ENCODE data around the gene RAB40C. TPM values are rescaled to one million over a fixed set of nuclear protein-coding genes. Genes with fewer than 3 reads are reported as not detected.

Gene RAB40C
- total and polyA plus RNA-seq, 2 donors from 2014 or later: 18.1 to 24.0 TPM

- Histone ChIP-seq H3K4me1 (ENCODE audit: control insufficient read depth in 2 of 3, insufficient read depth in 2 of 3, low read depth in 1 of 3, low read length in 3 of 3) (peaks cover 0 to 42% (median 12%) of the 10 kb centered on the region in 3 donors), H3K9me3 (ENCODE audit: control insufficient read depth in 2 of 3, insufficient read depth in 1 of 3, low read length in 3 of 3) (no peaks in the 10 kb centered on the region), H3K36me3 (ENCODE audit: control insufficient read depth in 2 of 3, insufficient read depth in 3 of 3, low read length in 3 of 3) (no peaks in the 10 kb centered on the region), H3K9ac (ENCODE audit: low read length in 3 of 3) (peak overlapping the region in 1 of 3 donors; percentile 58), H3K4me3 (ENCODE audit: low read length in 3 of 3) (peak overlapping the region in 1 of 3 donors; percentile 39), H3K27me3 (ENCODE audit: control insufficient read depth, insufficient read depth, low read length) (no peaks in the 10 kb centered on the region), H3K27ac (ENCODE audit: low read depth in 2 of 2, low read length in 2 of 2) (peak overlapping the region; percentile 67 to 78)
- intact Hi-C loops (cut with DNase I): no loop called here
- DNase-seq (no peak), FAIRE-seq (no peak)
- no peak for TF ChIP-seq CTCF (IDR thresholded peaks at IDR 0.05; ENCODE audit: borderline replicate concordance, extremely low read depth, insufficient read depth)
Observed at GRCh38 chr16:645852-646678, 56.2 kb downstream of the RAB40C start.

GRCh38 chr16:646679-647172, 56.9 kb downstream of the RAB40C start:
- peak overlapping the region in 1 of 3 donors; percentile 58 for H3K9ac ChIP-seq (ENCODE audit: low read length in 3 of 3)
- peak overlapping the region in 1 of 3 donors; percentile 35 for H3K4me3 ChIP-seq (ENCODE audit: low read length in 3 of 3)
- H3K27ac ChIP-seq (ENCODE audit: low read depth in 2 of 2, low read length in 2 of 2): peak overlapping the region; percentile 65 to 78
- no peak for TF ChIP-seq CTCF (IDR thresholded peaks at IDR 0.05; ENCODE audit: borderline replicate concordance, extremely low read depth, insufficient read depth)
- peaks cover 0 to 40% (median 12%) of the 10 kb centered on the region in 3 donors for H3K4me1 ChIP-seq (ENCODE audit: control insufficient read depth in 2 of 3, insufficient read depth in 2 of 3, low read depth in 1 of 3, low read length in 3 of 3)
- no peaks in the 10 kb centered on the region for H3K27me3 ChIP-seq (ENCODE audit: control insufficient read depth, insufficient read depth, low read length)
- H3K9me3 ChIP-seq (ENCODE audit: control insufficient read depth in 2 of 3, insufficient read depth in 1 of 3, low read length in 3 of 3): no peaks in the 10 kb centered on the region
- intact Hi-C loops (cut with DNase I): no loop called here
- no peak for FAIRE-seq
- no peak for DNase-seq
- no peaks in the 10 kb centered on the region for H3K36me3 ChIP-seq (ENCODE audit: control insufficient read depth in 2 of 3, insufficient read depth in 3 of 3, low read length in 3 of 3)

- Histone ChIP-seq H3K36me3 (ENCODE audit: control insufficient read depth in 2 of 3, insufficient read depth in 3 of 3, low read length in 3 of 3) (no peaks in the 10 kb centered on the region), H3K27ac (ENCODE audit: low read depth in 2 of 2, low read length in 2 of 2) (peak overlapping the region; percentile 65 to 78), H3K27me3 (ENCODE audit: control insufficient read depth, insufficient read depth, low read length) (no peaks in the 10 kb centered on the region), H3K4me1 (ENCODE audit: control insufficient read depth in 2 of 3, insufficient read depth in 2 of 3, low read depth in 1 of 3, low read length in 3 of 3) (peaks cover 0 to 40% (median 12%) of the 10 kb centered on the region in 3 donors), H3K4me3 (ENCODE audit: low read length in 3 of 3) (peak overlapping the region in 1 of 3 donors; percentile 35), H3K9me3 (ENCODE audit: control insufficient read depth in 2 of 3, insufficient read depth in 1 of 3, low read length in 3 of 3) (no peaks in the 10 kb centered on the region), H3K9ac (ENCODE audit: low read length in 3 of 3) (peak overlapping the region in 1 of 3 donors; percentile 58)
- FAIRE-seq (no peak), DNase-seq (no peak)
- TF ChIP-seq CTCF (IDR thresholded peaks at IDR 0.05; ENCODE audit: borderline replicate concordance, extremely low read depth, insufficient read depth): no peak
- intact Hi-C loops (cut with DNase I): no loop called here
Observed at GRCh38 chr16:647173-647902, 57.5 kb downstream of the RAB40C start.

All from kidney (tissue), 14 donors.